Smooth muscle cell (in vitro differentiated cells): Measurements from ENCODE around the gene SYT12. TPM values are rescaled to one million over a fixed set of nuclear protein-coding genes. Genes with fewer than 3 reads are reported as not detected.

Experiments
- DNase-seq: peaks from one replicate; lab custom pipeline; 2025; ENCODE audit not compliant: unreplicated experiment; lab: John Stamatoyannopoulos, UW
- H2AFZ ChIP-seq: fragments of 200-600 bp; sonication (generic); 2 replicates; pipeline ENCODE4 v1.6.0; 2016; ENCODE audit warnings: antibody characterized with exemption, low read depth, mild to moderate bottlenecking
- H3F3A ChIP-seq: fragments of 200-600 bp; sonication (generic); 2 replicates; pipeline ENCODE4 v1.6.0; 2017; ENCODE audit warnings: antibody characterized with exemption, low read depth
- H3K27ac ChIP-seq: fragments of 200-600 bp; sonication (generic); 2 replicates; pipeline ENCODE4 v1.5.1; 2016; ENCODE audit warnings: low read depth, mild to moderate bottlenecking
- H3K27me3 ChIP-seq: fragments of 200-600 bp; sonication (generic); 2 replicates; pipeline ENCODE4 v1.6.1; 2016; ENCODE audit warnings: low read depth, mild to moderate bottlenecking
- H3K36me3 ChIP-seq: fragments of 200-600 bp; sonication (generic); 2 replicates; pipeline ENCODE4 v1.5.1; 2016; ENCODE audit warnings: low read depth
- H3K4me1 ChIP-seq: fragments of 200-600 bp; sonication (generic); 2 replicates; pipeline ENCODE4 v1.5.1; 2016; ENCODE audit warnings: low read depth
- H3K4me2 ChIP-seq: fragments of 200-600 bp; sonication (generic); 2 replicates; pipeline ENCODE4 v1.6.0; 2016; ENCODE audit warnings: mild to moderate bottlenecking
- H3K4me3 ChIP-seq: fragments of 200-600 bp; sonication (generic); 2 replicates; pipeline ENCODE4 v1.5.1; 2016; ENCODE audit warnings: mild to moderate bottlenecking
- H3K79me2 ChIP-seq: fragments of 200-600 bp; sonication (generic); 2 replicates; pipeline ENCODE4 v1.6.0; 2016; ENCODE audit warnings: low read depth, mild to moderate bottlenecking
- H3K9ac ChIP-seq: fragments of 200-600 bp; sonication (generic); 2 replicates; pipeline ENCODE4 v1.6.0; 2016; ENCODE audit warnings: low read depth
- H3K9me3 ChIP-seq: fragments of 200-600 bp; sonication (generic); replicated peaks from 2 replicates; pipeline ENCODE4 v1.5.1; 2016; ENCODE audit warnings: low read depth
- H4K20me1 ChIP-seq: fragments of 200-600 bp; sonication (generic); 2 replicates; pipeline ENCODE4 v1.6.0; 2016; ENCODE audit warnings: low read depth
- CTCF ChIP-seq: fragments of 200-600 bp; sonication (generic); IDR thresholded peaks from 2 replicates; pipeline ENCODE4 v1.5.1; 2017; ENCODE audit warnings: borderline replicate concordance, mild to moderate bottlenecking, antibody characterized with exemption; ENCODE audit not compliant: insufficient read depth, poor library complexity, severe bottlenecking
- WGBS: methylation state at CpG from one replicate; pipeline ENCODE4 v1.1.7; 2016; ENCODE audit warnings: low lambda C conversion rate; 5-methylcytosine and 5-hydroxymethylcytosine counted together
- polyA plus RNA-seq: library from polyadenylated mRNA; unstranded; fragments of >200 nt; fragmentation: Nextera tagmentation; extraction: Ambion mirVana; gene quantifications from 2 replicates; pipeline ENCODE4 v1.2.1, GENCODE V29; 2016
- total RNA-seq: library from RNA; depleted of rRNA; stranded (reverse); fragments of >200 nt; gene quantifications from 2 replicates; pipeline ENCODE4 v1.2.3, GENCODE V29; 2014

Gene SYT12
- total and polyA plus RNA-seq, 2 experiments from 2014 or later: 2.1 to 3.4 TPM

- Histone ChIP-seq H3K36me3 (no peaks in the 10 kb centered on the region), H4K20me1 (no peaks in the 10 kb centered on the region), H3K4me1 (peaks cover 18% of the 10 kb centered on the region), H3K79me2 (no peaks in the 10 kb centered on the region), H3F3A (peaks cover 14% of the 10 kb centered on the region), H3K4me2 (peak overlapping the region; percentile 94), H3K27ac (peak overlapping the region; percentile 100), H3K27me3 (no peaks in the 10 kb centered on the region), H3K4me3 (no peak overlapping the region), H2AFZ (no peak overlapping the region), H3K9me3 (no peaks in the 10 kb centered on the region), H3K9ac (peak overlapping the region; percentile 97)
- WGBS: 51% methylated on average over 10 of the region's 10 CpGs
- no peak for TF ChIP-seq CTCF
- peak; percentile 30 for DNase-seq
Observed at GRCh38 chr11:67054836-67055523, 32.0 kb downstream of the SYT12 start.

DNA sequence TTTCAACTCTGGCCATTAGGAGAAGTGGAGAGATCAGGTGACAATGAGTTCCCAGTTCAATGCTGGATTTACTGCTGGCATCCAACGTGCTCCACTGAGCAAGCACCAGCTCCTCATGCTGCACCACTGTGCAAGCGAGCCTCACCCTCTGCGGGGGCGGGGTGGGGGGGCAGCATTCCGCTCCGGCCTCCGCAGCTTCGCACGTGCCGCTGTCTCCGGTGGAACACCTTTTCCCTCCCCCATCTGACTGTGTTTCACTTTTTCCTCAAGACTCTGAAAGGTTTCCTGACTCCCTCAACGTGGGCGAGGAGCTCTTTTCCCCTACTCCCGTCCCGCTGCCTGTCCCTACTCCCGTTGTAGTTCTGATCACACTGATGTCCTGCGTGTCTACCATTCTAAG lies 32.9 kb downstream of the SYT12 start:
- H3K79me2 ChIP-seq: no peaks in the 10 kb centered on the region
- TF ChIP-seq CTCF: no peak
- H3K9ac ChIP-seq: peak overlapping the region; percentile 84
- peaks cover 14% of the 10 kb centered on the region for H3F3A ChIP-seq
- peak overlapping the region; percentile 63 for H3K4me3 ChIP-seq
- no peaks in the 10 kb centered on the region for H3K36me3 ChIP-seq
- H4K20me1 ChIP-seq: no peaks in the 10 kb centered on the region
- peak overlapping the region; percentile 100 for H3K27ac ChIP-seq
- WGBS: 36% methylated on average over 17 of the region's 17 CpGs
- peak overlapping the region; percentile 94 for H3K4me2 ChIP-seq
- H3K4me1 ChIP-seq: peaks cover 18% of the 10 kb centered on the region
- H3K9me3 ChIP-seq: no peaks in the 10 kb centered on the region
- no peak overlapping the region for H2AFZ ChIP-seq
- no peaks in the 10 kb centered on the region for H3K27me3 ChIP-seq
- DNase-seq: no peak

- peak within 1 kb of the TSS; percentile 63 for H3K4me3 ChIP-seq
- H3K36me3 ChIP-seq: no peaks in the 10 kb centered on the region
- no peaks in the 10 kb centered on the region for H3K9me3 ChIP-seq
- H3K4me1 ChIP-seq: peaks cover 18% of the 10 kb centered on the region
- 9% methylated on average over 63 of the region's 72 CpGs for WGBS
- TF ChIP-seq CTCF: no peak
- peak within 1 kb of the TSS; percentile 68 for H2AFZ ChIP-seq
- H3K27me3 ChIP-seq: no peaks in the 10 kb centered on the region
- peaks cover 14% of the 10 kb centered on the region for H3F3A ChIP-seq
- H4K20me1 ChIP-seq: no peaks in the 10 kb centered on the region
- H3K79me2 ChIP-seq: no peaks in the 10 kb centered on the region
- H3K27ac ChIP-seq: peak within 1 kb of the TSS; percentile 100
- H3K9ac ChIP-seq: peak within 1 kb of the TSS; percentile 84
- peak within 1 kb of the TSS; percentile 94 for H3K4me2 ChIP-seq
- DNase-seq: no peak
Observed at GRCh38 chr11:67056267-67057204, 33.6 kb downstream of the SYT12 start, which contains the start of gene RHOD. Gene RHOD, plus strand, starts transcription at chr11:67056847. Its CDS starts 56 bp downstream, at chr11:67056903.
